ENCODE results near the gene SP2.

Gene SP2

DNA sequence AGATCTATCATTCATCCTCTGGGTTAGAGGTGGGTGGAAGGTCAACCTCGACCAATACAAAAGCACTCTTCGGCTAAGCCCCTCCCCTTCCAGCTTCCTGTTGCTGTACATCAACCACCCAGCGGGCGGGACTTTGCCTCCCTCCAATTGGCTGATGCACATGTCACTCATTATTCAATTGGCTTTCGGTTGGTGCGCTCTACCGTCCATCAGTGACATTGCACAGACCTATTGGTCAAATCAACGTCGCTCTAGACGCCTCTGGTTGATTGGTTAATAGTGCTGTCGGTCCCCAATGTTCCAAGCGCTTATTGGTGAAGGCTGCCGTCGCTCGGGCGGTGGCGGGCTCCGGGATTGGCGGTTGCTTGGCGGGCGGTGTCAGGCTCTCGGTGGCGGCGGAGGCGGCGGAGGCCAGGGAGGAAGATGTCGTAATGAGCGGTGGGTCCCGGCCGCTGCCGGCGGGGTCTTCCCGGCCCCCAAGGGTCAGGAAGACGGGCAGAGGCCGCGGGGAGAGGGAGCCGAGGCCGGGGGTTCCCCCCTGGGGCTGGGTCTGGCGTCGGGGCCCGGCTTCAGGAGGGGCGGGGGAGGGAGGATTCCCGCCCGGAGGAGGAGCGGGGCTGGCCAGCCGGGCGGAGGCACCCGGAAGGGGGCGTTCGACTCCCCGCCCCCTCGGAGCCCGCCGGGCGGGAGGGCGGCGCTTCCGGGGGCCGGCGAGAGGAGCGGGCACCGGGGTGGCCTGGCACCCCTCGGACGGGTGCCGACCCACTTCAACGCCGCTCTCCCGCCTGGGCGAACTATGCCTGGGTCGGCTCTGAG is at the start of gene SP2:
Gene SP2, plus strand, starts transcription at position 381 of the 816 bp plus-strand sequence. Its CDS starts 51 bp downstream, at position 432.
- DNase-seq: peak; percentile 100

DNA sequence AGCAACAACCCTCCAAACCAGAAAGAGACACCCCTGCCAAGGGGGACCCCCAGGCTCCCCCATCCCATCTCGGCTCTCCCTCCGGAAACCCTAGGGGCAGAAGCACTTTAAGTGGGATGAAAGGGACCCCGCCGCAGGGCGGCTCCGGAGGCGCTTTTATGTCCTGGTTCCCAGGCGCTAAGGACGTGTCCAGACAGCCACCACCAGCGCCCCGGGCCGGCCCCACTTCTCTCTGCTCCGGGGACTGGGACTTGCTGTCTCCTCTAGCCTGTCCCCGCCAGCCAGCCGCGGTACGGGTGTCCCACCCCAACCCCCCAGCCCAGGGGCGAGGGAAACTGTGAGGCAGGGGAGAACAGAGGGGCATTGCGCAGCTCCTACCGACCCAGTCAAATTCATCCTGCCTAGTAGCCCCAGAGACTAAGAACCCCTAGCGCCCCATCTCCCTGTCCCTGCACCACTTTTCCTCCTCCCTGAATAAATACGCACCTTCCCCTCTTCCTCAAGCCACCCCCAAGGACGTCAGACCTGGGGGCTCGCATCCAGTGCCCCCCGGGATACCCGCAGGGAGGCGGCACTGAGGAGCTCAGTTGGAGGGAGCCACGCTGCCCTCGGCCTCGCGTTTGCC is 49.2 kb upstream of the SP2 start:
- no peak for DNase-seq

- DNase-seq: no peak
These were observed 48.5 kb upstream of the SP2 start for GRCh38 chr17:47847341-47848197.

GRCh38 chr17:47848198-47848513 is 47.9 kb upstream of the SP2 start:
- DNase-seq: no peak

DNA sequence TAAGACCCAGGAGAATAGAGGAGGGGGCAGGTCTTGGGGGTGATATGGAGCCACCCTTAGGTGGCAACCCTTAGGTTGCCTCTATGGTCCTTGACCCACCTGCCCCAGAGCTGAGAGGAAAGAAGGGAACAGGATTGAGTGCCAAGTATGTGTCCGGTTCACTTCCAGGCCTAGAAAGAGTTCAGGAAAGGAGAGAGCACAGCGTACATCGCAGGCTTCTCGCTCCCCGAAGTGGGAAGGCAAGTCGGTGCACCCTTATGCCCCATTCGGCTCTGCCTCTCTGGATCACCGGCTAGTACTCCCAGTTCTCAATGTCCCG is 45.7 kb upstream of the SP2 start:
- no peak for DNase-seq

DNA sequence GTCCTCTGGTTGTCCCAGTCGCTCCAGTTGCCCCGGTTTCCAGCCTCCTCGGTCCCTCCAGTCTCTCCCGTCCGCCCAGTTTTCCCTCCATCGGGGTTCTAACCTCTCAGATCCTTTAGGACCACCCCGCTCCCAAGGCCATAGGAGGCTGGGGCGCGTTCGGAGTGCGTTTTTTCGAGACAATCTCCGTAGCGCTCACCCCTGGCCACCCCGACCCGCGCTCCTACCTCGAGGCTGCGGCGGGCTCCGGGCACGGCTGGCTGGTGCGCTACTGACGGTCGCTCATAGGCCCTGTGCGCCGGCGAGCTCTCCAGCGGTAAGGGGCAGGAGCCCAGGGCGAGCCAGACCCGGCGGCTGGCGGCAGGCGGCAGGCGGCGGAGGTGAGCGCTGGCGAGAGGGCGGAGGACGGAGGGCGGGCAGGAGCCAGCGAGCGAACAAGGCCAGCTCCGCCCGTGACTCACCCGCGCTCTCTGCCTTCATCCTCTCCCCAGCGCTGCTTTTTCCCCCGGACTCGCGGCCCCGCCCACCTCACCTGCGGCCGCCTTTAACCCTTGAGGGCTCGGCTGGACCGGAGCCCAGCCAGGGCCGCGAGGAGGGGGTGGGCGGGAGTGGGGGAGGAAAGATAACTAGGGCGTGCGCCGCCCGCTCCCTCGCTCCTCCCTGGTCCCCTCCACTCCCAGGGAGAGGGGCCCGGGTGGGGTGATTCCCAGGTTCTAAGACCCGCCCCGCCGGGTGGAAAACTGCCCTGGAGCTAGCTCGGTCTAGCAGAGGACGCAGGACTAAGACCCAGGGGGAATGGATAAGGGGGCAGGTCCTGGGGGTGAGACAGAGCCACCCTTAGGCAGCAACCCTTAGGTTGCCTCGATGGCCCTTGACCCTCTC is 45.1 kb upstream of the SP2 start, which contains the start of gene SP6:
Gene SP6, minus strand, starts transcription at position 472 of the 882 bp plus-strand sequence. CDS start 2,734 bp downstream, outside the sequence.
- DNase-seq: no peak

GRCh38 chr17:47851764-47852112 is 44.3 kb upstream of the SP2 start:
- no peak for DNase-seq

DNA sequence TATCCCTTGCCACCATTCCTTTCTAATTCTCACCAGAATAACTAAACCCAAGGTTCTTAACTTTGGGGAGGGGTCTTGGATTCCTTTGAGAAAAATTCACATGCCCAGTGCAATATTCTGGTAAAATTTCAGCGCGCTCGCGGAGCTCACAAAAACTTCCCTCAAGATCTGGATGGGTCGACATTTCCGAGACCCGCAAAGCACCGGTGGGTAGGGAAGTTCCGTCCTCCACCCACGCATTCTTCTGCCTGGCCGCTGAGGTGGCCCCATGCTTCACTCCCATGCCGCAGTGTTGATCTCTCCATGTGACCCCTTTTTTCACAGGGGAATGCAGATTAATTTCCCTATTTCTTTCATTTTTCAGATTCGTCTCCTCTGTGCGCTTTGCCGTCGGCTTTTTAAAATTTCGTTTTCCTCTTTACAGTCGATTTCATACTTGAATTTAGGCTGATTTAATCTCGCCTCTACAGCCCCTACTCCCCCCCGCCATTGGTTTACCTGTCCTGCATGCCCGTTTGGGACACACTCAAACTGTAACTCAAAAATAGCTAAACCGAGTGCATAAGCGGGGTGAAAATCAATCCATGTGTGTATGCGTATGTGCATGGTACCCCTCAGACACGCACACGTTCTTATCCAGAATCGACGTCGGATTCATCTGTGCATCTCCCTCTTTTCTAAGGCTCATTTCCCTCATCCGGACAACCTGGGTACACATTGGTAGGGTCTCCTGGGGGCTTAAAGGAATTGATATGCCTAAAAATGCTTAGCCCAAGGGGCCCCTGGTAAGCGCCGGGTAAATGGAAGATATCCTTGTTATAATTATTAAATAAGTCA is 43.7 kb upstream of the SP2 start:
- no peak for DNase-seq

- no peak for DNase-seq
These were observed 42.4 kb upstream of the SP2 start for GRCh38 chr17:47853616-47854015.

- no peak for DNase-seq
These were observed 40.3 kb upstream of the SP2 start for GRCh38 chr17:47855737-47856136.

DNA sequence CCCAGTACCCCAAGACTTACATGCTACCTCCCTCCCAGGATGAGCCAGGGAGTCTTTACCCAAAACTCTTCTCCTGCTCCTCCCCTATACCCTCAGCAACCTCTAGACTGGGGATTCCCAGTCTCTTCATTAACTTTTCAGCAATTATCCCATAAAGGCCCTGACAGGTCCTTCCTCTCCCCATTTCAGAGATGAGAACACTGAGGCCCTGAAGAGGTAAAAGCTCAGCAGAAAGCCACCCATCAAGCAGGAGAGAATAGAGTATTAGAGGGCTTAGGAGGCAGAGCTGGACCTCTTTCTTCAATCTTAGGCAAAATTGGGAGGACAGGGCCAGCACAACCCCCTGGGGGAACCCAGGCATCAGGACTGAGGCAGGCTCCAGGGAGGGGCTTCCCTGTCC is 39.2 kb upstream of the SP2 start:
- no peak for DNase-seq

GRCh38 chr17:47857551-47858455 is 38.2 kb upstream of the SP2 start:
- peak; percentile 45 for DNase-seq

DNA sequence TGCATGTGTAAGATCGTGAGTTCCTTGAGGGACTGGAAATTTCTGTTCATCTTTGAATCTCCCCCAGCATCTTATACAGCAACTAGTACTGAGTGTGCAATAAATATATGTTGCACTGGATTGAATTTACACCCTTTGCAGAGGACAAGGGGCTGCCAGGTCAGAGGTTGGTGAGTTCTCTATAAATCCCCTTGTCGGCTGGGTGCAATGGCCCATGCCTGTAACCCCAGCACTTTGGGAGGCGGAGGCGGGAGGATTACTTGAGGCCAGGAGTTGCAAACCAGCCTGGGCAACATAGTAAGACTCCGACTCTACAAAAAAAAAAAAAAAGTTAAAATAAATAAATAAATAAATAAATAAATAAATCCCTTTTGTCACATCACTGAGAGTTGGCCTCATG is 35.6 kb upstream of the SP2 start:
- no peak for DNase-seq

- no peak for DNase-seq
These were observed 33.2 kb upstream of the SP2 start for GRCh38 chr17:47862621-47863440.

GRCh38 chr17:47864791-47865216 is 31.2 kb upstream of the SP2 start:
- no peak for DNase-seq

GRCh38 chr17:47866941-47867340 is 29.1 kb upstream of the SP2 start:
- no peak for DNase-seq

- DNase-seq: no peak
These were observed 28.1 kb upstream of the SP2 start for GRCh38 chr17:47867813-47868533.

- no peak for DNase-seq
These were observed 26.9 kb upstream of the SP2 start for GRCh38 chr17:47869114-47869513.

DNA sequence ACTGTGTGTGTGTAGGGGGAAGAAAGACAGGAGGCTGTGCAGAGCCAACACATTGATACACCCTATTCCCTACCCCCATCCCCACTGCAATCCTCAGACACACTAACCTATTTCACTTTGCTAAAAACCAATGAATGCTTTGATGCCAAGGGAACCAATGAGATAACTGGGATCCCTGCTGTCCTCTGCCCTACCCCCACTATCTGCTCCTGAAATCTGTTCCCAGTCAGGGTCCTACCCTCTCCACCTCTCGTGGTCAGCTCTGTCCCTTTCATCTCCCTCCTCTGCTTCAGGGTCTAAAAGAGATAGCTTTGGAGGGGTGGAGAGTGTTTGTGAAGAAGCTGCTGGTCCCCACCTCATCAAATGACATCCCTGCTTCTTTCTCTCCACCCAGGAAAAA is 26.0 kb upstream of the SP2 start:
- DNase-seq: no peak
